GM12878 (cell line): ENCODE data around the gene CHD9. TPM values are rescaled to one million over a fixed set of nuclear protein-coding genes. Genes with fewer than 3 reads are reported as not detected.

Experiments used
- ATAC-seq: fragments of 200-7000 bp; cut with Tn5 transposase; 3 replicates; pipeline ENCODE4 v1.9.1; 2020; ENCODE audit warnings: mild to moderate bottlenecking, moderate library complexity
- BruUV-seq: library from RNA; stranded (reverse); fragments of 400-500 nt; replicated peaks from 2 replicates; lab custom pipeline; 2021; lab: Mats Ljungman, UMichigan
- CTCF ChIA-PET: fragments of 300-600 bp; sonication (Branson Sonifier 250); formaldehyde crosslinking; extraction: SDS; loops from one replicate; lab custom pipeline; 2021; ENCODE audit warnings: inconsistent platforms; lab: Yijun Ruan, JAX
- POLR2A ChIA-PET: fragments of 350-600 bp; formaldehyde crosslinking; extraction: SDS; loops from one replicate; lab custom pipeline; 2021; ENCODE audit warnings: inconsistent platforms; lab: Charles Lee
- RAD21 ChIA-PET: fragments of 300-600 bp; sonication (Branson Sonifier 250); formaldehyde crosslinking; loops from one replicate; lab custom pipeline; 2023; ENCODE audit warnings: antibody characterized with exemption; ENCODE audit not compliant: unreplicated experiment; lab: Charles Lee
- SMC1A ChIA-PET: fragments of 300-600 bp; sonication (Branson Sonifier 250); formaldehyde crosslinking; loops from one replicate; lab custom pipeline; 2023; ENCODE audit not compliant: unreplicated experiment, uncharacterized antibody; lab: Charles Lee
- DNase-seq: peaks from one replicate; pipeline ENCODE4 v3.0.0-alpha.2; 2011; ENCODE audit warnings: low read depth, low spot score
- FAIRE-seq: peaks from 3 replicates; lab custom pipeline; 2011; peaks lifted over from hg19 to GRCh38; lab: Jason Lieb, UNC
- H2AFZ ChIP-seq: 2 replicates; pipeline ENCODE4 v1.6.0; 2011; ENCODE audit warnings: low read depth, low read length, control low read depth; ENCODE audit not compliant: control insufficient read depth
- H3K27ac ChIP-seq: 2 replicates; pipeline ENCODE4 v1.5.1; 2011; ENCODE audit warnings: control low read depth; ENCODE audit not compliant: control insufficient read depth, insufficient read depth
- H3K27me3 ChIP-seq, 2 experiments: replicated peaks in 1 of 2; 2 replicates each; pipeline versions ENCODE4 v1.6.0 to v1.6.1; 2011; ENCODE audit warnings: low read length in 1 of 2; ENCODE audit not compliant: control insufficient read depth in 2 of 2, insufficient read depth in 2 of 2
- H3K36me3 ChIP-seq, 2 experiments: 2 replicates each; pipeline ENCODE4 v1.5.1; 2011; ENCODE audit warnings: low read length in 1 of 2; ENCODE audit not compliant: control insufficient read depth in 2 of 2, insufficient read depth in 2 of 2
- H3K4me1 ChIP-seq: 2 replicates; pipeline ENCODE4 v1.6.1; 2011; ENCODE audit warnings: mild to moderate bottlenecking, low read length, moderate library complexity, mixed read lengths; ENCODE audit not compliant: control insufficient read depth, insufficient read depth
- H3K4me2 ChIP-seq: 2 replicates; pipeline ENCODE4 v1.6.0; 2011; ENCODE audit warnings: control low read depth; ENCODE audit not compliant: control insufficient read depth, insufficient read depth
- H3K4me3 ChIP-seq: fragments of 200-600 bp; sonication (generic); 2 replicates; pipeline ENCODE4 v1.5.1; 2016
- H3K79me2 ChIP-seq: 2 replicates; pipeline ENCODE4 v1.6.0; 2011; ENCODE audit warnings: low read length; ENCODE audit not compliant: control insufficient read depth, insufficient read depth
- H3K9ac ChIP-seq: 2 replicates; pipeline ENCODE4 v1.8.0; 2011; ENCODE audit warnings: low read length, control low read depth, mixed read lengths; ENCODE audit not compliant: control insufficient read depth, insufficient read depth
- H3K9me3 ChIP-seq: replicated peaks from 3 replicates; pipeline ENCODE4 v1.5.1; 2011; ENCODE audit warnings: mild to moderate bottlenecking, low read length; ENCODE audit not compliant: control insufficient read depth, insufficient read depth
- H4K20me1 ChIP-seq: 2 replicates; pipeline ENCODE4 v1.6.0; 2011; ENCODE audit not compliant: control insufficient read depth, insufficient read depth
- BRCA1 ChIP-seq: IDR thresholded peaks from 2 replicates; pipeline ENCODE4 v1.6.1; 2011; ENCODE audit warnings: low read depth, low read length, improper control_type of control experiment
- CBX3 ChIP-seq: fragments of 200-600 bp; sonication (generic); IDR thresholded peaks from 2 replicates; pipeline ENCODE4 v1.6.1; 2016; ENCODE audit warnings: low read depth, borderline replicate concordance
- GATAD2B ChIP-seq: fragments of 450-650 bp; conservative IDR thresholded peaks from 2 replicates; pipeline ENCODE4 v1.6.1; 2017; ENCODE audit warnings: low read depth, mild to moderate bottlenecking, moderate library complexity
- IKZF2 ChIP-seq, 2 experiments: fragments of 450-650 bp; IDR thresholded peaks; 2 replicates each; pipeline ENCODE4 v1.6.1; 2017; ENCODE audit warnings: mild to moderate bottlenecking in 2 of 2, moderate library complexity in 2 of 2
- IRF3 ChIP-seq: fragments of 450-650 bp; IDR thresholded peaks from 2 replicates; pipeline ENCODE4 v1.6.1; 2014; ENCODE audit warnings: mild to moderate bottlenecking
- MEF2A ChIP-seq: IDR thresholded peaks from 2 replicates; pipeline ENCODE4 v1.6.1; 2011; ENCODE audit warnings: low read depth, mild to moderate bottlenecking, low read length, moderate library complexity; ENCODE audit not compliant: insufficient read depth
- MLLT1 ChIP-seq: fragments of 450-650 bp; IDR thresholded peaks from 2 replicates; pipeline ENCODE4 v1.6.1; 2016; ENCODE audit warnings: mild to moderate bottlenecking
- MXI1 ChIP-seq: fragments of 150-350 bp; IDR thresholded peaks from 2 replicates; pipeline ENCODE4 v1.6.1; 2011; ENCODE audit warnings: low read depth, mild to moderate bottlenecking, inconsistent platforms, low read length, improper control_type of control experiment
- NRF1 ChIP-seq: conservative IDR thresholded peaks from 2 replicates; pipeline ENCODE4 v1.6.1; 2011; ENCODE audit warnings: mild to moderate bottlenecking, low read depth, low read length, improper control_type of control experiment
- SMAD5 ChIP-seq: IDR thresholded peaks from 2 replicates; pipeline ENCODE4 v1.6.1; 2016; ENCODE audit warnings: antibody characterized with exemption, low read depth
- SMARCA5 ChIP-seq: fragments of 450-650 bp; IDR thresholded peaks from 2 replicates; pipeline ENCODE4 v1.6.1; 2017; ENCODE audit warnings: mild to moderate bottlenecking
- TAF1 ChIP-seq: IDR thresholded peaks from 2 replicates; pipeline ENCODE4 v1.6.1; 2011; ENCODE audit warnings: mild to moderate bottlenecking, low read depth, low read length, borderline replicate concordance
- TCF3 ChIP-seq: IDR thresholded peaks from 2 replicates; pipeline ENCODE4 v1.6.1; 2012; ENCODE audit warnings: low read depth, mild to moderate bottlenecking, low read length, borderline replicate concordance; ENCODE audit not compliant: insufficient read depth
- TCF7 ChIP-seq: IDR thresholded peaks from 2 replicates; pipeline ENCODE4 v1.6.1; 2014; ENCODE audit warnings: antibody characterized with exemption, borderline replicate concordance
- USF1 ChIP-seq: IDR thresholded peaks from 2 replicates; pipeline ENCODE4 v1.6.1; 2011; ENCODE audit warnings: borderline replicate concordance, low read depth, mild to moderate bottlenecking, moderate library complexity, mixed read lengths, low read length; ENCODE audit not compliant: insufficient read depth; ENCODE audit errors: extremely low read length
- WGBS: methylation state at CpG from one replicate; pipeline ENCODE4 v1.1.6; 2016; ENCODE audit warnings: low lambda C conversion rate; ENCODE audit not compliant: insufficient replicate concordance, insufficient coverage; ENCODE audit errors: missing lambda C conversion rate; 5-methylcytosine and 5-hydroxymethylcytosine counted together
- in situ Hi-C: fragments of 300-500 bp; cut with MboI; formaldehyde crosslinking; loops from 9 replicates; pipeline ENCODE4 v1.14.3; 2018; ENCODE audit warnings: mixed read lengths
- intact Hi-C: fragments of 100-400 bp; cut with micrococcal nuclease; formaldehyde crosslinking; loops from one replicate; pipeline ENCODE4 v1.14.2; 2022; ENCODE audit not compliant: unreplicated experiment
- polyA plus RNA-seq, 11 experiments: library from polyadenylated mRNA; depleted of rRNA in 4 of 11; unstranded in 6 of 11; stranded (reverse) in 5 of 11; fragments of >200 nt; fragmentation: Nextera tagmentation in 4 of 11; fragmentation: Illumina TruSeq in 1 of 11; extraction: Ambion mirVana in 4 of 11; extraction: Trizol in 1 of 11; gene quantifications; 1 replicate in 1 of 11; 2 replicates in 10 of 11; pipeline versions ENCODE4 v1.2.1 to v1.2.3, GENCODE V29; 2011 to 2016; ENCODE audit warnings: inconsistent platforms in 2 of 11, missing spikeins in 2 of 11, low read depth in 1 of 11
- total RNA-seq, 4 experiments: library from RNA; depleted of rRNA in 3 of 4; stranded (reverse); fragments of >200 nt in 3 of 4; fragmentation: Illumina TruSeq in 1 of 4; extraction: Trizol in 1 of 4; gene quantifications; 2 replicates each; pipeline versions ENCODE4 v1.2.1 to v1.2.3, GENCODE V29; 2013 to 2021

CHD9 gene
- total and polyA plus RNA-seq, 10 of the 15 experiments (the other 5 are each of a cell fraction or from before 2014, with no cell fraction given): 29.2 to 95.7 (median 54.3) TPM

- Histone ChIP-seq H3K36me3 (peaks cover 4 to 31% of the 10 kb centered on the region in 2 experiments), H3K4me3 (no peak overlapping the region), H3K9ac (no peak overlapping the region), H3K27me3 (no peaks in the 10 kb centered on the region), H2AFZ (no peak overlapping the region), H3K4me2 (no peak overlapping the region), H3K9me3 (no peaks in the 10 kb centered on the region), H3K79me2 (no peaks in the 10 kb centered on the region), H4K20me1 (no peaks in the 10 kb centered on the region), H3K27ac (no peak overlapping the region), H3K4me1 (no peaks in the 10 kb centered on the region)
- no TSS peak for BruUV-seq
- no peak for FAIRE-seq
- intact Hi-C loops (loop anchor here (10.0 kb wide), 1 partner anchor 184 kb away; the partner anchor contains the start of gene AKTIP), in situ Hi-C loops (no loop called here)
- POLR2A ChIA-PET: no interaction called here
- TF ChIP-seq MXI1 (no peak), USF1 (no peak), MLLT1 (no peak), GATAD2B (no peak), MEF2A (no peak), SMAD5 (no peak), BRCA1 (no peak), CBX3 (no peak), TAF1 (no peak), NRF1 (no peak), IRF3 (no peak), TCF7 (no peak), SMARCA5 (no peak), IKZF2 (IDR thresholded peaks at IDR 0.05) (no peak), TCF3 (no peak)
- RAD21 ChIA-PET: no interaction called here
- 98% methylated on average over 2 of the region's 2 CpGs for WGBS
- no peak for DNase-seq
- ATAC-seq: no peak
- CTCF ChIA-PET: interaction anchor here (1.4 kb wide), 1 partner anchor 10 kb away, joined by 5 read pairs; no protein-coding TSS in a partner anchor
- SMC1A ChIA-PET: no interaction called here
Measured at GRCh38 chr16:53320992-53321391, 266.2 kb downstream of the CHD9 start.
